A549 (cell line): ENCODE results near the gene SIX2. TPM values are rescaled to one million over a fixed set of nuclear protein-coding genes. Genes with fewer than 3 reads are reported as not detected.
A peak's percentile ranks its signal among the peaks of the same experiment; 100 is the strongest.

ENCODE experiments used
- ATAC-seq, 2 experiments: fragments of 200-7000 bp in 1 of 2; fragments of >200 bp in 1 of 2; cut with Nextera tagmentation in 1 of 2; cut with Tn5 transposase in 1 of 2; 3 replicates each; pipeline versions ENCODE4 v1.8.0 to v1.9.1; 2018 to 2020; ENCODE audit warnings: mild to moderate bottlenecking in 1 of 2, moderate library complexity in 1 of 2
- CTCF ChIA-PET: fragments of 300-600 bp; sonication (Branson Sonifier 250); formaldehyde crosslinking; extraction: SDS; loops from one replicate; lab custom pipeline; 2021; ENCODE audit warnings: antibody characterized with exemption, inconsistent platforms; lab: Yijun Ruan, JAX
- POLR2A ChIA-PET: fragments of 350-600 bp; formaldehyde crosslinking; extraction: SDS; loops from one replicate; lab custom pipeline; 2021; ENCODE audit warnings: antibody characterized with exemption, inconsistent platforms; lab: Yijun Ruan, JAX
- DNase-seq, 2 experiments: peaks; one replicate each; pipeline versions ENCODE4 v3.0.0 to v3.0.0-alpha.2; 2011 to 2016; ENCODE audit warnings: low read depth in 1 of 2, low spot score in 1 of 2
- FAIRE-seq: peaks from 2 replicates; lab custom pipeline; 2011; peaks lifted over from hg19 to GRCh38; lab: Jason Lieb, UNC
- H3K27ac ChIP-seq, 2 experiments: fragments of >200 bp; sonication (Bioruptor Twin); formaldehyde crosslinking; 3 replicates each; pipeline ENCODE4 v1.5.1; 2016 to 2017
- H3K4me1 ChIP-seq: fragments of >200 bp; sonication (Bioruptor Twin); formaldehyde crosslinking; 3 replicates; pipeline ENCODE4 v1.6.1; 2016
- H3K4me2 ChIP-seq: fragments of >200 bp; sonication (Bioruptor Twin); formaldehyde crosslinking; 3 replicates; pipeline ENCODE4 v1.6.1; 2016
- H3K4me3 ChIP-seq: fragments of >200 bp; sonication (Bioruptor Twin); formaldehyde crosslinking; 3 replicates; pipeline ENCODE4 v1.5.1; 2016
- H3K9me3 ChIP-seq: fragments of >200 bp; sonication (Bioruptor Twin); formaldehyde crosslinking; 3 replicates; pipeline ENCODE4 v1.6.1; 2016
- CBX8 ChIP-seq: fragments of 200-600 bp; sonication (generic); IDR thresholded peaks from 2 replicates; pipeline ENCODE4 v1.6.1; 2016
- CEBPB ChIP-seq, 2 experiments: fragments of >200 bp in 1 of 2; sonication (Bioruptor Twin) in 1 of 2; formaldehyde crosslinking in 1 of 2; IDR thresholded peaks; 2 replicates each; pipeline ENCODE4 v1.6.1; 2012 to 2016
- CHD4 ChIP-seq: fragments of 200-600 bp; sonication (generic); IDR thresholded peaks from 2 replicates; pipeline ENCODE4 v1.6.1; 2016; ENCODE audit warnings: antibody characterized with exemption, mild to moderate bottlenecking, borderline replicate concordance
- HOXA7 ChIP-seq: fragments of 250-450 bp; sonication (Bioruptor Pico); IDR thresholded peaks from 2 replicates; pipeline ENCODE4 v1.5.0; 2020; ENCODE audit warnings: mild to moderate bottlenecking, moderate library complexity
- MAFK ChIP-seq: fragments of 450-650 bp; IDR thresholded peaks from 2 replicates; pipeline ENCODE4 v1.6.1; 2014; ENCODE audit not compliant: partially characterized antibody
- PHF8 ChIP-seq: fragments of 200-600 bp; sonication (generic); IDR thresholded peaks from 2 replicates; pipeline ENCODE4 v1.6.1; 2016; ENCODE audit warnings: low read depth, mild to moderate bottlenecking, antibody characterized with exemption, moderate library complexity, borderline replicate concordance
- POLR2AphosphoS2 ChIP-seq: conservative IDR thresholded peaks from 2 replicates; pipeline ENCODE4 v1.6.1; 2012; ENCODE audit warnings: low read length, improper control_type of control experiment, inconsistent platforms
- SMC3 ChIP-seq: fragments of >200 bp; sonication (Bioruptor Twin); formaldehyde crosslinking; IDR thresholded peaks from 3 replicates; pipeline ENCODE4 v1.6.1; 2018; ENCODE audit warnings: inconsistent platforms
- ZNF302 ChIP-seq: fragments of 250-450 bp; sonication (Bioruptor Pico); IDR thresholded peaks from 2 replicates; pipeline ENCODE4 v1.9.0; 2021; ENCODE audit warnings: inconsistent platforms, mild to moderate bottlenecking, moderate library complexity
- ZSCAN20 ChIP-seq: fragments of 250-450 bp; sonication (Bioruptor Pico); IDR thresholded peaks from 2 replicates; pipeline ENCODE4 v1.8.0; 2022; ENCODE audit warnings: mild to moderate bottlenecking, moderate library complexity
- WGBS: methylation state at CpG from one replicate; pipeline ENCODE4 v1.1.6; 2017; ENCODE audit errors: missing lambda C conversion rate; 5-methylcytosine and 5-hydroxymethylcytosine counted together
- polyA plus RNA-seq, 4 experiments: library from polyadenylated mRNA; depleted of rRNA in 3 of 4; stranded (reverse); fragments of >200 nt; fragmentation: RNase III in 1 of 4; extraction: RNeasy Plus Mini Kit Qiagen cat#74134 plus additional on column Dnase treatment in 1 of 4; gene quantifications; 2 replicates in 3 of 4; 3 replicates in 1 of 4; pipeline ENCODE4 v1.2.3, GENCODE V29; 2011 to 2017
- TF ChIP-seq, protein P1 (sequence below): IDR thresholded peaks from 2 replicates; pipeline ENCODE4 v1.6.1; 2012; ENCODE audit warnings: low read depth, borderline replicate concordance
- TF ChIP-seq, protein P2 (sequence below): fragments of 200-600 bp; sonication (generic); IDR thresholded peaks from 2 replicates; pipeline ENCODE4 v1.6.1; 2016; ENCODE audit warnings: antibody characterized with exemption, mild to moderate bottlenecking, moderate library complexity
- TF ChIP-seq, protein P3 (sequence below): fragments of 250-450 bp; sonication (Bioruptor Pico); IDR thresholded peaks from 2 replicates; pipeline ENCODE4 v1.5.0; 2021; ENCODE audit warnings: mild to moderate bottlenecking, moderate library complexity, borderline replicate concordance
- TF ChIP-seq, protein P4 (sequence below): fragments of 150-350 bp; IDR thresholded peaks from 2 replicates; pipeline ENCODE4 v1.6.1; 2014; ENCODE audit warnings: low read depth, mild to moderate bottlenecking, low read length

Gene SIX2
- polyA plus RNA-seq, 2 of the 4 experiments (the other 2 are of a cell fraction): 0.10 to 0.15 TPM

DNA sequence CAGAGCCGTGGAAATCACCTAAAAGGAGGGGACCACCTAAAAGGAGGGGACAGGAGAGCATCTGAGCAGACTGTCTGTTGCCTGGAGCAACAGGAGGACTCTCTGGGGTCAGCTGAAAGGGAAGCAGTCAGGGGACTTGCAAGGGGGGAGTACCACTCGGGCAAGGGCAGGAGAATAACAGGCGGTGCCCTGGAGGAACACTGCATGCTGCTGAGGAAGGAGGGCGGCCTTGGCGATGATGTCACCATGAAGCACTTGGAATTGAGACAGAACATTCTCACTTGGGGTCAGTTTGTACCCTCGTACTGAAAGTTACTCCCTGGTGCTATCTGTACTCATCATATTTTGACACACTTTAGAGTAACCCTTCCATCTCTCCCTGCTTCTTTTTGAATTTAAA lies 49.4 kb downstream of the SIX2 start:
- DNase-seq (no peak), FAIRE-seq (no peak), ATAC-seq (no peak)
- WGBS: 73% methylated on average over 6 of the region's 6 CpGs
- Histone ChIP-seq H3K9me3 (no peaks in the 10 kb centered on the region), H3K4me2 (peak overlapping the region; percentile 51; the same call in 1 of the 3 replicates), H3K4me3 (no peak overlapping the region), H3K4me1 (peaks cover 22% of the 10 kb centered on the region), H3K27ac (peak overlapping the region; percentile 57 to 71; a peak in 4 of 6 replicates)
- TF ChIP-seq, protein P1, sequence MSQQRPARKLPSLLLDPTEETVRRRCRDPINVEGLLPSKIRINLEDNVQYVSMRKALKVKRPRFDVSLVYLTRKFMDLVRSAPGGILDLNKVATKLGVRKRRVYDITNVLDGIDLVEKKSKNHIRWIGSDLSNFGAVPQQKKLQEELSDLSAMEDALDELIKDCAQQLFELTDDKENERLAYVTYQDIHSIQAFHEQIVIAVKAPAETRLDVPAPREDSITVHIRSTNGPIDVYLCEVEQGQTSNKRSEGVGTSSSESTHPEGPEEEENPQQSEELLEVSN: no peak
- CTCF ChIA-PET: interaction anchor here (0.6 to 8.9 kb wide), 6 partner anchors 11 to 568 kb away, joined by 3 to 184 read pairs (median 14); no protein-coding TSS in a partner anchor
- POLR2A ChIA-PET: no interaction called here

DNA sequence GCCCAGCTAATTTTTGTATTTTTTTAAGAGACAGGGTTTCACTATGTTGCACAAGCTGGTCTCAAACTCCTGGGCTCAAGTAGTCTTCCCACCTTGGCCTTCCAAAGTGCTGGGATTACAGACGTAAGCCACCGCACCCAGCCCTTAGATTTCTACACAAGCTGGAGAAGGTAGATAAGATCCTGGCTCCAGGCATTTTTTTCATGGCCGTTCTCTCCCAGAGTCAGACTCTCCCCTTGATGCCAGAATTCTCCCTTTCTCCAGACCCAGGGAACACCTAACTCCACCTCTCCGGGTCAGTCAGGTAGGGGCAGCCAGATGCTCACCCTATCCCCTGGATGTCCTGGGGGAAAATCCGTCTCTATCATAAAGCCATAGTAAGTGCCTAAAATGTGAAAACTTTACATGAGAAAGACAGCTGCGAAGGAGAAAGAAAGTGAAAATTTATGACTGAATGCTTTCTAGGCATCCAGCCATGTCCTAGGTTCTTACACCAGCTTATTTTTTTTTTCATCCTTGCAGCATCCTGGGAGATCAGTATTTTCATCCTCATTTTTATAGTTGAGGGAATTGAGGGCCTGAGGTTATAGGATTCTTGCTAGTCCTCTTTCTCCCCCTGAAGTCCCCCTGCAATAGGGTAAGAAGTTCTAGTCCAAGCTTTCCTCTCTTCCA lies 51.5 kb downstream of the SIX2 start:
- FAIRE-seq: no peak
- Histone ChIP-seq H3K4me1 (peaks cover 22% of the 10 kb centered on the region), H3K9me3 (no peaks in the 10 kb centered on the region)
- TF ChIP-seq HOXA7 (no peak), ZNF302 (CRISPR knock-in tag) (no peak), SMC3 (no peak), CHD4 (no peak), CBX8 (no peak), POLR2AphosphoS2 (no peak), PHF8 (no peak), ZSCAN20 (CRISPR knock-in tag) (no peak), CEBPB (IDR thresholded peaks at IDR 0.05) (no peak), MAFK (no peak)
- TF ChIP-seq, protein P2, sequence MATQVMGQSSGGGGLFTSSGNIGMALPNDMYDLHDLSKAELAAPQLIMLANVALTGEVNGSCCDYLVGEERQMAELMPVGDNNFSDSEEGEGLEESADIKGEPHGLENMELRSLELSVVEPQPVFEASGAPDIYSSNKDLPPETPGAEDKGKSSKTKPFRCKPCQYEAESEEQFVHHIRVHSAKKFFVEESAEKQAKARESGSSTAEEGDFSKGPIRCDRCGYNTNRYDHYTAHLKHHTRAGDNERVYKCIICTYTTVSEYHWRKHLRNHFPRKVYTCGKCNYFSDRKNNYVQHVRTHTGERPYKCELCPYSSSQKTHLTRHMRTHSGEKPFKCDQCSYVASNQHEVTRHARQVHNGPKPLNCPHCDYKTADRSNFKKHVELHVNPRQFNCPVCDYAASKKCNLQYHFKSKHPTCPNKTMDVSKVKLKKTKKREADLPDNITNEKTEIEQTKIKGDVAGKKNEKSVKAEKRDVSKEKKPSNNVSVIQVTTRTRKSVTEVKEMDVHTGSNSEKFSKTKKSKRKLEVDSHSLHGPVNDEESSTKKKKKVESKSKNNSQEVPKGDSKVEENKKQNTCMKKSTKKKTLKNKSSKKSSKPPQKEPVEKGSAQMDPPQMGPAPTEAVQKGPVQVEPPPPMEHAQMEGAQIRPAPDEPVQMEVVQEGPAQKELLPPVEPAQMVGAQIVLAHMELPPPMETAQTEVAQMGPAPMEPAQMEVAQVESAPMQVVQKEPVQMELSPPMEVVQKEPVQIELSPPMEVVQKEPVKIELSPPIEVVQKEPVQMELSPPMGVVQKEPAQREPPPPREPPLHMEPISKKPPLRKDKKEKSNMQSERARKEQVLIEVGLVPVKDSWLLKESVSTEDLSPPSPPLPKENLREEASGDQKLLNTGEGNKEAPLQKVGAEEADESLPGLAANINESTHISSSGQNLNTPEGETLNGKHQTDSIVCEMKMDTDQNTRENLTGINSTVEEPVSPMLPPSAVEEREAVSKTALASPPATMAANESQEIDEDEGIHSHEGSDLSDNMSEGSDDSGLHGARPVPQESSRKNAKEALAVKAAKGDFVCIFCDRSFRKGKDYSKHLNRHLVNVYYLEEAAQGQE: no peak
- TF ChIP-seq, protein P3, sequence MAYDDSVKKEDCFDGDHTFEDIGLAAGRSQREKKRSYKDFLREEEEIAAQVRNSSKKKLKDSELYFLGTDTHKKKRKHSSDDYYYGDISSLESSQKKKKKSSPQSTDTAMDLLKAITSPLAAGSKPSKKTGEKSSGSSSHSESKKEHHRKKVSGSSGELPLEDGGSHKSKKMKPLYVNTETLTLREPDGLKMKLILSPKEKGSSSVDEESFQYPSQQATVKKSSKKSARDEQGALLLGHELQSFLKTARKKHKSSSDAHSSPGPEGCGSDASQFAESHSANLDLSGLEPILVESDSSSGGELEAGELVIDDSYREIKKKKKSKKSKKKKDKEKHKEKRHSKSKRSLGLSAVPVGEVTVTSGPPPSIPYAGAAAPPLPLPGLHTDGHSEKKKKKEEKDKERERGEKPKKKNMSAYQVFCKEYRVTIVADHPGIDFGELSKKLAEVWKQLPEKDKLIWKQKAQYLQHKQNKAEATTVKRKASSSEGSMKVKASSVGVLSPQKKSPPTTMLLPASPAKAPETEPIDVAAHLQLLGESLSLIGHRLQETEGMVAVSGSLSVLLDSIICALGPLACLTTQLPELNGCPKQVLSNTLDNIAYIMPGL (CRISPR knock-in tag): no peak
- TF ChIP-seq, protein P4, sequence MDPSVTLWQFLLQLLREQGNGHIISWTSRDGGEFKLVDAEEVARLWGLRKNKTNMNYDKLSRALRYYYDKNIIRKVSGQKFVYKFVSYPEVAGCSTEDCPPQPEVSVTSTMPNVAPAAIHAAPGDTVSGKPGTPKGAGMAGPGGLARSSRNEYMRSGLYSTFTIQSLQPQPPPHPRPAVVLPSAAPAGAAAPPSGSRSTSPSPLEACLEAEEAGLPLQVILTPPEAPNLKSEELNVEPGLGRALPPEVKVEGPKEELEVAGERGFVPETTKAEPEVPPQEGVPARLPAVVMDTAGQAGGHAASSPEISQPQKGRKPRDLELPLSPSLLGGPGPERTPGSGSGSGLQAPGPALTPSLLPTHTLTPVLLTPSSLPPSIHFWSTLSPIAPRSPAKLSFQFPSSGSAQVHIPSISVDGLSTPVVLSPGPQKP: no peak
- TF ChIP-seq, all 56 proteins: peak for 0
- WGBS: 90% methylated on average over 6 of the region's 6 CpGs
- POLR2A ChIA-PET: no interaction called here
- Histone ChIP-seq H3K4me3 (no peak overlapping the region), H3K27ac (peak overlapping the region; percentile 57 to 71; a peak in 4 of 6 replicates), H3K4me2 (peak overlapping the region; percentile 51; the same call in 2 of the 3 replicates)
- CTCF ChIA-PET: interaction anchor here (0.7 to 8.9 kb wide), 19 partner anchors 13 to 1080 kb away, joined by 3 to 184 read pairs (median 3); no protein-coding TSS in a partner anchor
- no peak for ATAC-seq
- no peak for DNase-seq
